Measurements from ENCODE around the gene ANKRD62. TPM values are rescaled to one million over a fixed set of nuclear protein-coding genes. Genes with fewer than 3 reads are reported as not detected.
A peak's percentile ranks its signal among the peaks of the same experiment; 100 is the strongest.
"Not testable (repeated sequence)": the region's sequence is repeated elsewhere in the genome, so short reads cannot be mapped to it uniquely, and the experiment has no call there.

Gene ANKRD62
- total RNA-seq, 1 experiment from 2014 or later, result not detected

GRCh38 chr18:12076424-12077140, 17.1 kb upstream of the ANKRD62 start:
- in situ Hi-C loops (cut with HindIII; ENCODE audit: low pct_unique_long_range_greater_than_20kb, low sequenced_read_pairs), result no loop called here
- POLR2A ChIA-PET, result no interaction called here
- Histone ChIP-seq H3K36me3 (ENCODE audit: control insufficient read depth, insufficient read depth, low read length) (no peaks in the 10 kb centered on the region), H3K4me3 (ENCODE audit: low read depth in 2 of 2, low read length in 2 of 2) (peak overlapping the region; percentile 33 to 40), H3K27me3 (ENCODE audit: control insufficient read depth, insufficient read depth, low read length) (no peaks in the 10 kb centered on the region), H3K27ac (ENCODE audit: low read length) (peak overlapping the region; percentile 20; the same call in 1 of the 2 replicates), H3K9me3 (ENCODE audit: control insufficient read depth, insufficient read depth, low read depth, low read length) (no peaks in the 10 kb centered on the region), H3K4me1 (ENCODE audit: control insufficient read depth, insufficient read depth, low read length) (no peaks in the 10 kb centered on the region)
- no TSS peak for BruUV-seq (replicated peaks)
- ATAC-seq, result peak; percentile 94
- TF ChIP-seq TCF7L2 (IDR thresholded peaks at IDR 0.05; ENCODE audit: low read depth, low read length) (no peak), REST (IDR thresholded peaks at IDR 0.05; ENCODE audit: insufficient read depth in 1 of 2, low read depth in 2 of 2, low read length in 1 of 2) (no peak), CTCF (IDR thresholded peaks at IDR 0.05) (no peak), POLR2AphosphoS5 (IDR thresholded peaks at IDR 0.05; ENCODE audit: low read depth, low read length) (no peak), SIN3A (IDR thresholded peaks at IDR 0.05; ENCODE audit: borderline replicate concordance, insufficient read depth, low read depth, low read length) (no peak)
- DNase-seq (ENCODE audit: low read depth, low spot score), result no peak
- intact Hi-C loops (cut with micrococcal nuclease; ENCODE audit: unreplicated experiment), result no loop called here
- CTCF ChIA-PET, result no interaction called here

GRCh38 chr18:12077994-12078393, 15.6 kb upstream of the ANKRD62 start:
- H3K27me3 ChIP-seq (ENCODE audit: control insufficient read depth, insufficient read depth, low read length); CTCF ChIA-PET; ATAC-seq; H3K9me3 ChIP-seq (ENCODE audit: control insufficient read depth, insufficient read depth, low read depth, low read length); intact Hi-C loops (cut with micrococcal nuclease; ENCODE audit: unreplicated experiment); H3K4me1 ChIP-seq (ENCODE audit: control insufficient read depth, insufficient read depth, low read length); H3K27ac ChIP-seq (ENCODE audit: low read length); POLR2A ChIA-PET; H3K4me3 ChIP-seq (ENCODE audit: low read depth in 2 of 2, low read length in 2 of 2); DNase-seq (ENCODE audit: low read depth, low spot score); BruUV-seq (replicated peaks); H3K36me3 ChIP-seq (ENCODE audit: control insufficient read depth, insufficient read depth, low read length); in situ Hi-C loops (cut with HindIII; ENCODE audit: low pct_unique_long_range_greater_than_20kb, low sequenced_read_pairs): not testable (repeated sequence)

- POLR2A ChIA-PET, result no interaction called here
- H3K27ac ChIP-seq (ENCODE audit: low read length), result no peak overlapping the region
- DNase-seq (ENCODE audit: low read depth, low spot score), result no peak
These were observed 14.0 kb upstream of the ANKRD62 start for GRCh38 chr18:12079491-12080237.

More at GRCh38 chr18:12079491-12080237, 14.0 kb upstream of the ANKRD62 start:
- ATAC-seq, result no peak
- in situ Hi-C loops (cut with HindIII; ENCODE audit: low pct_unique_long_range_greater_than_20kb, low sequenced_read_pairs) (no loop called here), intact Hi-C loops (cut with micrococcal nuclease; ENCODE audit: unreplicated experiment) (no loop called here)
- Histone ChIP-seq H3K36me3 (ENCODE audit: control insufficient read depth, insufficient read depth, low read length) (no peaks in the 10 kb centered on the region), H3K4me3 (ENCODE audit: low read depth in 2 of 2, low read length in 2 of 2) (no peak overlapping the region), H3K27me3 (ENCODE audit: control insufficient read depth, insufficient read depth, low read length) (peaks cover 4% of the 10 kb centered on the region; the same call in 1 of the 2 replicates), H3K9me3 (ENCODE audit: control insufficient read depth, insufficient read depth, low read depth, low read length) (no peaks in the 10 kb centered on the region), H3K4me1 (ENCODE audit: control insufficient read depth, insufficient read depth, low read length) (no peaks in the 10 kb centered on the region)
- CTCF ChIA-PET, result no interaction called here
- BruUV-seq (replicated peaks), result no TSS peak
- TF ChIP-seq CTCF (IDR thresholded peaks at IDR 0.05) (no peak), SIN3A (IDR thresholded peaks at IDR 0.05; ENCODE audit: borderline replicate concordance, insufficient read depth, low read depth, low read length) (no peak), REST (IDR thresholded peaks at IDR 0.05; ENCODE audit: insufficient read depth in 1 of 2, low read depth in 2 of 2, low read length in 1 of 2) (no peak), POLR2AphosphoS5 (IDR thresholded peaks at IDR 0.05; ENCODE audit: low read depth, low read length) (no peak), TCF7L2 (IDR thresholded peaks at IDR 0.05; ENCODE audit: low read depth, low read length) (no peak)

Measured in Panc1 (cell line).